Activated CD8-positive, alpha-beta memory T cell treated with anti-CD3 and anti-CD28 coated beads for 4 hours (primary cell): Measurements from ENCODE around the gene ITGA1.
"Not testable (repeated sequence)": the region's sequence is repeated elsewhere in the genome, so short reads cannot be mapped to it uniquely, and the experiment has no call there.

Experiments used
- DNase-seq, 2 donors: peaks; one replicate each; pipeline ENCODE4 v3.0.0-alpha.2; 2020; ENCODE audit warnings: low read depth in 2 of 2

Gene ITGA1

DNA sequence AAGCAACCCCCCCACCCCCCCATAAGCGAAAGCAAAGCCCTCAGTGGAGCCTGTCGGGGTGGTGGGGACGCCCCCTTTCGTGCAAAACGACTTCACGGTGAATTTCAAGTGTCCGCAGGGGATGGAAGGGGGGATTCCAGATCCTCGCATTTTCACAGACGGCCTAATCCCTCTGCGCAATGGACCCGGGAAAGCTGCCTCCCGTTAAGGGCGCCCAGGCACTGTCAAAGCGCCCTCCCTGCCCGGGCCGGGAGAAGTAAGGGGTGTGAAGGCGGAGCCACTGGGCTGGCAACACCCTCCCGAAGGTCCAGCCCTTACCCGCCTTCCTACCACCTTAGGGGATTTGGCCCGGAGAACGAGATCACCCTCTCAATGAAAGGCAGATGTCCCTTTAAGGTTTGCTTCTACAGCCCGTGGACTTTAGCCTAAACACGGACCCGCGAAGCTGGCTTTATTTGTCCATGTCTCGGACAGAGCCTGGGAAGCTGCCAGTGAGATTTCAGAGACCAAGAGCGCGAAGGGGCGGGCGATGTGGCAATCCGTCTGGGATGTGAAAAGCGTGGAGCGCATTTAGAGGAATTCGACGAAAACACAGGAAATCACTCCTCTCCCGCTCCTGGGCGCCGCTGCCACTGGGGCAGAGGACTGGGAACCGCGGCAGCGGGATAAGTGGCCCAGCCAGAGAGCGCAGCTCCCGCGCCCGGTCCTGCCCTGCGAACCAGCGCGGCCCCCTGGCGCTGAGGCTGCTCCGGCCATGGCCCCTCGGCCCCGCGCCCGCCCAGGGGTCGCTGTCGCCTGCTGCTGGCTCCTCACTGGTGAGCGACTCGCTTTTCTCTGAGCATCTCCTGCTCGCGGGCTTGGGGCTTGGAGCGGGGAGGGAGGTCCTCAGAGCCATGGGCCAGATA is at the start of gene ITGA1, which contains the start of gene PELO:
Gene ITGA1 (plus strand): TSS at position 317 of the 905 bp plus-strand sequence. CDS start 438 bp downstream, at position 755.
Gene PELO (plus strand): TSS at position 317 of the 905 bp plus-strand sequence. CDS start 12,479 bp downstream, outside the sequence.
- peak in 1 of 2 donors; percentile 23 for DNase-seq

DNA sequence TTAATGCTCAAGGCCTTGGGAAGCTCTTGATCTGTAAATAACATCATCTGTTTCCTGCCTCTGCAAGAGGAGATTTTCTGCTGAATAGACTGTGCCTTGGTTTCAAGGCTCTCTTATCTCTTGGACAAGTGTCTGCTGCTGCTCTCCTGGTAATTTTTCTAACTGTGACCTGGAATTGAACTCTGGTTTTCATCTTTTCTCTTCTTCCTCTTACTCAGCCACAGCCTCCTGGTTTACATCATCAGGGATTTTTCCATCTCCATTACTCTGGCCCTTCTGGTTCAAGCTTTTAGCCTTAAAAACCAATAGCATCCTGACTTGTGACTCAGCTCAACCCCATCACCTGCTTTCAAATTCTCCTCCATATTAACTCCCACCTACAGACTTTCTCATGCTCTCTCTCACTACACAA is 49.6 kb upstream of the ITGA1 start:
- DNase-seq = no peak

DNA sequence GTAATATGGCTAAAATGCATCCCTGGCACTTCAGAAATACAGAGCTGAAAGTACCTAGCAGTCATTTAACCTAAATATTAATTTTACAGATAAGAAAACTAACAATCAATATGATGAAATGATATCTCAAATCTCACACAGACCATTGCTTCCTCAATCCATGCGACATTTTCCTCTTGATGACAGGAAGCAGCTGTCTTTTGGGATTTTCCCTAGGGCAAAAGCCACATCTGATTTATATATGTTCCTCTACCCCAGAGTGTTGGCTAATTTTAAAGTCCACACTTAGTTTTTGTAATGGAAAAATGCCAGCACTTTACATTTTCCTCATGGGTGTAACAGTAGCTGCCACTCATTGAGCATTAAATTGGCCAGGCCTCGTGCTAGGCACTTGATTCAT is 47.7 kb upstream of the ITGA1 start:
- no peak for DNase-seq

DNA sequence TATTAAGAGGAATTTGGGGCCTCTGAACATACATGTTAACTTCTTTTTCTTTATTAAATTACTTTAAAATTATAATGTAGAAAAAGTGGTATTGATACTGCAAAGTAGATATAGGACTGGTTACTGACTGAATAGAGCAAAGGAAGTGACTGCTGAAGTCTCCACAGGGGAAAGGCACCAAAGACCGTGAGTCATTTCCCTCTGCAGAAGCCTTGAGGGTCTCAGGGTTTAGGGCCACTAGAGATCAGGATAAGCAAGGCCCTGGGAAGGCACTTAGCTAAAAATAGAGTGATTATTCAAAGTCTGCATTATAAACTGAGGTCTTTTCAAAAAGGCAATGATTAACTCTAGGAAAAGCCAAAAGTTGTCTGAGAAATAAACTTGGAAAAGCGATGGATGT is 44.7 kb upstream of the ITGA1 start:
- no peak for DNase-seq

DNA sequence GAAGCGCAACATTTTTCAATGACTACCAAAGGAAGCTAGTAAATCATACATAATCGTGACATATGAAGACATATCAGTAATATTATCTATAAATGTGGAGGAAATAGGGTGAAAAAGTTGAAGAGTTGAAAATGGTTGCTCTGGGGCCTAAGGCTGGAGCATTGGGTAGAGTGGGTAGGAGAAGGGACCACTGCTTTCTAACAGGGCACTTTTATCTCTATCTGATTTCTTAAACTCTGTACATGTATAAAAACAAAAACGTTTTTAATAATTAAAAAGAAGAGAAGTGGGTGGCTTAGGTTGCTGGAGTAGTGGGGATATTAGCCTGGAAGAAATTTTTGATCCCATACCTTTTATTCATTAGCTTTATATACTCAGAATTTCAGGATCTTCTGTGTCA is 44.2 kb upstream of the ITGA1 start:
- no peak for DNase-seq

DNA sequence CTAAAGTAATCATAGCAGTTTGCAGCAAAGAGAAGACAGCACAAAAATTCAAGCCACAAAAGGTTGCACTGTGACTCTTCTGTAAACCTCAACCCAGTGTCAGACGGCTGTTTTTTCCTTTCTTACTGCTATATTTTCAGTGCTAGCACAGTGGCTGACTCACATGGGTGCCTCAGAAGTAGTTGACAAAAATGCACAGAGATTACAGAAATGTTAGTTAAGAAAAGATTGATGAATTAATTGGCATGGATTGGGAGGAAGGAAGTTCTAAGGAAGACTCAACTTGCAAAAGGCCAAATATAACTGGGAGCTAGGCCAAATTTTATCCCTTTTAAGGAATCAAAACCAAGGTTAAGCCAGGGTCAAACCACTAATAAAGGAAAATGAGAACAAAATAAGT is 43.7 kb upstream of the ITGA1 start:
- DNase-seq = no peak

DNA sequence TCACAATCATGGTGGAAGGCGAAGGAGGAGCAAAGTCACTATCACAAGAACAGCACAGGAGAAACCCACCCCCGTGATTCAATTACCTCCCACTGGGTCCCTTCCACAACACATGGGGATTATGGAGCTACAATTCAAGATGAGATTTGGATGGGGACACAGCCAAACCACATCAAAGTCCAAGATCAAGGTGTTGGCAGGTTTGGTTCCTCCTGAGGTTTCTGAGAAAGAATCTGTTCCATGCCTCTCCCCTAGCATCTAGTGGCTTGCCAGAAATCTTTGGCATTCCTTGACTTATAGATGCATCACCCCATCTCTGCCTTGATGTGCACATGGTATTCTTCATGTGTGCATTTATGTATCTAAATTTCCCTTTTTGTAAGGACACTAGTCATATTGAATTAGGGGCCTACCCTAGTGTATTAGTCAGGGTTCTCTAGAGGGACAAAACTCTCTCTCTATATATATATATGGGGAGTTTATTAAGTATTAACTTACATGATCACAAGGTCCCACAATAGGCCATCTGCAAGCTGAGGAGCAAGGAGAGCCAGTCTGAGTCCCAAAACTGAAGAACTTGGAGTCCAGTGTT is 42.8 kb upstream of the ITGA1 start:
- DNase-seq = not testable (repeated sequence)

DNA sequence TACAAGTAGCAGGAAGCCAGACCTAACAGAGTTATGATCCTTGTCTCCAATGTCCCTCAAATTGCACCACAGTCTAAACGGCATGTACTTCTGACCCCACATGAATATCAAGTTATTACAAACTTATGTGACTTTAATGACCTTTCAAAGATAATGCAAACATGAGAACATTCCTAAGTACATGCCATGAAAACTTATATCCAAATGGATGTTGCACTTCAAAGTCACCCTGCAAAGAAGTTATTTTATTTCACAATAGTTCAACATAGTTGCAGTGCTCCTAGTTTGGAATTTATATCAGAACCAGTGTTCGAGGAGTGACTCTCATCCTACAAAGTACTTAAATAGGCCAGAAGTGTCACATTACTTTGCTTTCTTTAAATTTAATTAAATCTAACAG is 41.2 kb upstream of the ITGA1 start:
- no peak for DNase-seq

DNA sequence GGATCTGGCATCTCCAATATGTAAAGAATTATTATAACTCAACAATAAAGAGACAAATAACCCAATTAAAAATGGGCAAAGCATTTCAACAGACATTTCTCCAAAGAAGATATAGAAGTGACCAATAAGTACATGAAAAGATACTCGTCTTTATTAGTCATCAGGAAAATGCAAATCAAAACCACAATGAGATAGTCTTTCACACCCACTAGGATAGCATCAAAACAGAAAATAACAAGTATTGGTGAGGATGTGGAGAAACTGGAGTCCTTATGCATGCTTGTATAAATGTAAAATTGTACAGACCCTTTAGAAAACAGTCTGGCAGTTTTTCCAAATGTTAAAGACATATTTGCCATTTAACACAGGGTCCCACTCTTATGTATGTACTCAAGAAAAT is 39.1 kb upstream of the ITGA1 start:
- no peak for DNase-seq

DNA sequence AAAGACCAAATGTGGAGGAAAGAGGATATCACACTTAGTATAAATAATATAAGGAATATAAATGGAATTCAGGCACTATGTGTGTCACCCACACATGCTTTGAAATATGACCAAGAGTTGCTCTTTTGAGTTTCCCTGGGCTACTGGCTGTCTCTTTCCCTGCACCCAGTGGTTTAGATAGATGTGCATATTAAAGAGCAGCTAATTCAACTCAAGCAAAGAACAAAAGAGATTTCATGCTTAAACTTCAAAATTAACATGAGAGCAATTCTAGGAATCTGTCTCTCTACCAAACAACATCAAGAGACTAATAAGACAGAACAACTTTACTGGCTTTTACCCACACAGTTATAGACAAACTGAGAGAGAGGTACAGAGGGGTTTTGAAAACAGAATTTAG is 38.0 kb upstream of the ITGA1 start:
- DNase-seq = no peak

DNA sequence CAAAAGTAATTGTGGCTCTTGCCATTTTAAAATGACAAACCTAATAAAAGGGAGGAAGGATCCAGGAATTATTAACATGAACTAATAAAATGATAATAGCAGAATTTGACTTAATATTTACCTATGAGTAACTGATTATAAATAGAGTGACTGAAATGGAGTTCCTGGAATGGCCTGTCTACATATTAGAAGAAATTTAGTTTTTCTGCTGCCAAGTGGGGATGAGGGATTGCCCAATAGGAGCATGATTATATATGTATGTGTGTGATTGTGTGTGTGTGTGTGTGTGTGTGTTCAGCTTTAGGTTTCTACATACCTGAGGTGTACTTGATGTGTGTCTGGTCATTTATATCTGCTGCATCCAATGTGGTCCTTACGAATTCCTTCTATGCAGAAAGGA is 36.6 kb upstream of the ITGA1 start:
- no peak for DNase-seq

DNA sequence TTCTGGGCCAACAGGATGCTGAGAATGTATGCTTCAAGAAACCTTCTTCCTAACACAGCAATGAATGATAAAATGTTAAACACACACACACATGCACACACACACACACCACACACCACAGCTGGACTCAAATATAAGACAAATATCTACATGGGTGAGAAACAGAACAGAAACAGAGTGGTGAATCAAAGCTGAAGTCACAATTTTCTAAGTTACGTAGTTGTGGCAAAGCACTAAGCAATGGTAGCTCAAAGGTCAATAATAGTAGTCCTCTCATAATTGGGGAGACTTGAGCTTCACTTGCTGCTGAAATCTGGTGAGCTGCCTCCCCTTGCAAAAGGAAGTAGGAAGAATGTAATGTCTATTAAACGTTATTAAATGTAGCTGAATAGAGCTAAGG is 33.7 kb upstream of the ITGA1 start:
- DNase-seq = no peak

DNA sequence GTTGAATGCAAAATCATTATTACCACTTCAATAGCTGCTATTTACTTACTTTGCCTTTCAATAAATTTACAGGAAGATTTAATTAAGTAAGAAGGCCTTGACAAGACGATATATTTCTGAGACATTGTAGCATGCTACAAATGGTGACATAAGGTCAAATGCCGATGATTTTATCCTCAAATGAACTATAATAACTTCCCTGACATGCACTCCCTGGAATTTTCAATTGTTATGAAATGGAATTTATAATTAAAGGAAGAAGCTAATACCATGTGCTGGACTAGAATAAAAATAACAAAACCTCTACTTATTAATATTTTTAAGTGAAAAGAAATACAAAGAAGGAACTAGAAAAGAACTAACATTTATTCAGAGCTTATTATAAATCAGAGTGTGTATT is 30.2 kb upstream of the ITGA1 start:
- no peak for DNase-seq

DNA sequence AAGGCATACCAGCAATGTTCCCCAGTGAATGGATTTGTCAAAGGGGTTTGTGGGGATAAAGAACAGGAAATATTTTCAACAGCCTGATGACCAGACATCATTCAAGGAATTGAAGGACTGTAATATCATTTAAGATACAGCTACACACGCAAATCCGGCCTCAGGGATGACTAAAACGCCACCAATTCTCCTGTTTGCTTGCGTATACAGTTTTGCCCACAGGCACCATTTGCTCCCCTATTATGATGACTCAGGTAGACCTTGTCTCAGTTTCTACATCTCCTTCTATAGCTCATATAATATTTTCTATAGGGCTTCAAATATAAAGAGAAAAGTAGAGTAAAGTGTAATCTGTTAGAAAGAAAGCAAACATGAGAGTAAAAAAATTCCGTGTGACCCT is 29.7 kb upstream of the ITGA1 start:
- no peak for DNase-seq

DNA sequence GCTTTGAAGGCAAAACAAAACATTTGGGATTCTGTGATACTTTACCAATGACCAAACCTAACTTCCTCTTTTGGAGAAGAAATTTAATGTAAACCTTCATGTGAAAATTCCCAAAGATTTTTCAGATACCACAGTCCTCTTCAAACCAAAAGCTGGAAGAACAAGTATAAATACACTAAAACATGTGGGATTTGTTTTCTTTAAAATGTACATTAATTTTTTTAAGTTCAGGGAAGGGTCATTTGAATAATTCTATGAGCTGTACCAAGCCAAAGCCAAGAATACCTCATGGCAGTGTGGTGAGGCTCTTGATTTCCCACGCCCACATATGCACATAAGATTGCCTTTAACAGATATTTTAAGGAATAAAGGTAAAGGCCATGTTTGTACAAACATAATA is 28.4 kb upstream of the ITGA1 start:
- DNase-seq = no peak

DNA sequence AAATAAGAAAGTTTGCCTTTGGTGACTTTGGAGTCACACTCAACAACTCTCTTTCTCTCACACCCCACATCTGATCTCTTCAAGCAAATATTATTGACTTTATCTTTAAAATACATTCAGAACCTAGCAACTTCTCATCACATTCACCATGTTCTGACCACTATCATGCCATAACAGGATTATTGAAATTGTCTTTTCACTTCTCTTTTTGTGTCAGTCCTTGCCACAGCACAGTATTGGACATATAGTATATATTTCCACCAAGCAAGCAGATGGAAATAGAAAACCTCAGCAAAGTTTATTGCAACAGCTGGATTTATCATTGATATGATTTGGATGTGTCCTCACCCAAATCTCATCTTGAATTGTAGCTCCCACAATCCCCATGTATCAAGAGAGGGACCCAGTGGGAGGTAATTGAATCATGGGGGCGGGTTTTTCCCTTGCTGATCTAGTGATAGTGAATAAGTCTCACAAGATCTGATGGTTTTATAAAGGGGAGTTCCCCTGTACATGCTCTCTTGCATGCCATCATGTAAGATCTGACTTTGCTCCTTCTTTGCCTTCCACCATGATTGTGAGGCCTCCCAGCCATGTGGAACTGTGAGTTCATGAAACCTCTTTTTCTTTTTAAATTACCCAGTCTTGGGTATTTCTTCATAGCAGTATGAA is 26.9 kb upstream of the ITGA1 start:
- DNase-seq = no peak

DNA sequence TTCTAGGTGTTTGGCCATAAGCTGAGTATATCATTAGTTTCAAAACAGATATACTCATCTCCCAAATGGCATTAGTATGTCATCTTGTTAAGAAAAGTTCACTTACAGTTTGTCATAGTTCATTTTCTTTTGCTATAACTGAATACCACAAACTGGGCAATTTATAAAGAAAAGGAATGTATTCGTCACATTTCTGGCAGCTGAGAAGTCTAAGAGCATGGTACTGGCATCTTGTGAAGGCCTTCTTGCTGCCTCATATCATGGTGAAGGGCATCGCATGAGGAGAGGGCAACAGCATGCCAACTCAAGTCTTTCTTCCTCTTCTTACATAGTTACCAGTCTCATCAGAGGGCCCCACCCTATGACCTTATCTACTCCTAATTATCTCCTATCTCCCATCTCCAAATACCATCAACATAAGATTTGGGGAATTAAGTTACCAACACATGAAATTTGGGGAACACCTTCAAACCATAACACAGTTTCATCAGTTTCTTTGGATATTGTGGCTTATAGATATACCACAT is 20.4 kb upstream of the ITGA1 start:
- DNase-seq = no peak

DNA sequence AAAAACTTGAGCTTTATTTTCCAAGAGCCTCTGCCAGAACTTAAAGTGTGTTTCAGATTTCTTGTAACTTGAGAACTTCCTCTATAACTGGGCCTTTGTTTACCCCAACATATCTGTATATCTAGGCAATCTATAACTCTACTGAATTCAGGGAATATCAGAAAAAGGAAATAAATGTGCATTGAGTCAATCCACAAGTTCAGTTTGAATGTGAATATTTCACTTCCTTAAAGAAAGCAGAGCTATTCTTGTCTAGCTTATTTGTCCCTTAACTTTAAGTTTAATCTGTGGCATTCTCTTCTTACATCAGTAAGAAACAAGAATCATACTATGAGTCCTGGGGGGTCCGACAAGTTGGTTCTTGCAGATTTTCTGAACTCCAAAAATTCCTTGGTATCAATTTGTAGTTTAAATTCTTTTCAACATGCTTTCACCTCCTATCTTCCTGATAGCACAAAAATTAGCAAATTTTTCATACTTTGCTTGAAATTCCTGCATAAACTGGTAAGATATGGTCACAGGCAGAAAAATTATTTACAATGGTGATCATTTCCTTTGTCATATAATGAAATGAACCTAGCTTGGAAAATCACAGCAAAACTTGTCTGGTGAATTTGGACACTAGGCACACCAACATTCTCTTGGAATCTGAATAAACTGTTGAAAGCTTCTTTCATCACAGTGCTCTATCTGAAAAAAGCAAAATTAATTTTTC is 19.8 kb upstream of the ITGA1 start:
- DNase-seq = no peak

DNA sequence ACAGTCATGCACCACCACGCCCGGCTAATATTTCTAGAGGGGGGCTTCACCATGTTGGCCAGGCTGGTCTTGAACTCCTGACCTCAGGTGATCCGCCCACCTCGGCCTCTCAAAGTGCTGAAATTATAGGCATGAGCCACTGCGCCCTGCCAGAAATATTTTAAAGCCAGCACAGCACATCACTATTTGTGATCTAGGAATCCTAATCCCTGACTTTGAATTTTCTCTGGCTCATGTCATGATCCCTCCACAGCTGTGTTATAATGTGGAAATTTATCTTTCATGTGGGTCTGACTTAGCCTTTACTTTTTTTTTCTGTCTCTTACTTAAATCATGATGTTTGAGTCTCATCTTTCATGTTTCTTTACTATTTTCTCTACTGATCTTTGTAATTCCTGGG is 18.7 kb upstream of the ITGA1 start:
- no peak for DNase-seq

DNA sequence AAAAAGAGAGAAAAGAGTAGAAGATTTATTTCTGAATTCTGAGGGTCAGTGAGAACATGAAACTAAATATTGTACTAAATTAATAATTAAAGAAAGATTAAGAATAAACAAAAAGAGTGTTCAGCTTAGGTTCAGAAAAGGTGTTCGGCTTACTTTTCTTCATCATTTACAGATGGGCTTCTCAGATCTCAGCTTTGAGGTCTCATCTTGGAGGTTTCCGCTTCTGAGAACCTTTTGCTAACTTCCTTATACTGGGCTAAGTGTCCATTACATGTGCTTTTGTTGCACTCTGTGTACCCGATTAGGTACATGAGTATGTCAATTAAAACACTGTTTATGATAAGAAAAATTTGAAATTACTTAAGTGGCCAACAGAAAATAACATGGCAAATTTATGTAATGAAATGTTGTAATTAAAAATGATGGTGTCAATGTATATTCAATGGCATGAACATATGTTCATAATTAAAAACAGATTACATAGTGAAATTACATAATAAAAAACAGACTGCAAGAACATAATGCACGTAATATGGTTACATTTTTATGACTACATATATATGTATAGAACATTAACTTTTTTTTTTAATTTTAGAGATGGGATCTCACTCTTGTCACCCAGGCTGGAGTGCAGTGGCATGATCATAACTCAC is 17.3 kb upstream of the ITGA1 start:
- DNase-seq = no peak

DNA sequence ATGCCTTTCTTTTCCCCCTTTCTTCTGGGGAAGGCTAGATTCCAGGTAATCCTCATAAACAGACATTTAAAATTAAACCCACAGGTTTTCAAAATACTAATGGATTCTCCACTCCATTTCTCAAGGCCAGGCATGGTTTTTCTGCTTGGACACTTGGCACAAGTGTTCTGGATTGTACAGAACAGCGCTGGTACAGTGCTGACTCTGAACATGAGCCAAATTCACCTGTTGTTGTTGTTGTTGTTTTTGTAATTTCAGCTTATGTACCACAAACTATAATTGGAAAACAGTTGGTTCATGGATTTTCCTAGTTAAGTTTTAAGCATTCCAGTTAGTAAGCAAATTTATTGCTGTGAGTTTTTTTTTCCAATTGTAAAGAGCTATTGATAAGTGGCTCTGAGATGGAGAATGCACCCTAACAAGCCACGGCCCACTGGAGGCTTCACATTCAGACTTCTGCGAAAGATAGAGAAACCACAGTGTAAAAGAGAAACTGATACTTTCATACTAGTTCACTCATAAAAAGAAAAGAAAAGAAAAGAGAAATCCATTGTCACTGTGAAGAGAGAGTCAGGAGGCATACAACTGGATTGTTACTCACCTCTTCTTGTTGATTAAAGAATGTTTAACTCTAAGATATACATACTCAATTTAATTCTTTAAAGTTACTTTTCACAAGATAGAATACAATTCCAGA is 16.2 kb upstream of the ITGA1 start:
- no peak for DNase-seq
